GM12892 (cell line): Measurements from ENCODE around the gene ARMH4.

Experiments used
- POLR2A ChIP-seq: IDR thresholded peaks from 2 replicates; pipeline ENCODE4 v1.6.1; 2011; ENCODE audit warnings: low read depth, low read length, control low read depth
- POLR2AphosphoS5 ChIP-seq: IDR thresholded peaks from 2 replicates; pipeline ENCODE4 v1.6.1; 2011; ENCODE audit warnings: low read depth, low read length, control low read depth

- TF ChIP-seq POLR2AphosphoS5 (no peak), POLR2A (no peak)
These were observed 190.3 kb downstream of the ARMH4 start for GRCh38 chr14:57961786-57962060.
